Measurements from ENCODE around the gene ANTXR2.

DNA sequence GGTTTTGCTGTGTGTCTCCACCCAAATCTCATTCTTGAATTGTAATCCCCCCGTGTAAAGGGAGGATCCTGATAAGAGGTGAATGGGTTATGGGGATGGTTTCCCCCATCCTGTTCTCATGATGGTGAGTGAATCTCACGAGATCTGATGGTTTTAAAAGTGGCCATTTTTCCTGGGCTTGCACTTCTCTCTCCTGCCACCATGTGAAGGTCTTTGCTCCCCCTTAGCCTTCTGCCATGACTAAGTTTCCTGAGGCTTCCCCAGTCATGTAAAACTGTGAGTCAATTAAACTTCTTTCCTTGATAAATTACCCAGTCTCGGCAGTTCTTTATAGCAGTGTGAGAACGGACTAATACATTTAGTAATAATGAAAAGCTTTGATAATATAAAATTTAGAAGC, 46.9 kb downstream of the ANTXR2 start:
- TF ChIP-seq, protein P1, sequence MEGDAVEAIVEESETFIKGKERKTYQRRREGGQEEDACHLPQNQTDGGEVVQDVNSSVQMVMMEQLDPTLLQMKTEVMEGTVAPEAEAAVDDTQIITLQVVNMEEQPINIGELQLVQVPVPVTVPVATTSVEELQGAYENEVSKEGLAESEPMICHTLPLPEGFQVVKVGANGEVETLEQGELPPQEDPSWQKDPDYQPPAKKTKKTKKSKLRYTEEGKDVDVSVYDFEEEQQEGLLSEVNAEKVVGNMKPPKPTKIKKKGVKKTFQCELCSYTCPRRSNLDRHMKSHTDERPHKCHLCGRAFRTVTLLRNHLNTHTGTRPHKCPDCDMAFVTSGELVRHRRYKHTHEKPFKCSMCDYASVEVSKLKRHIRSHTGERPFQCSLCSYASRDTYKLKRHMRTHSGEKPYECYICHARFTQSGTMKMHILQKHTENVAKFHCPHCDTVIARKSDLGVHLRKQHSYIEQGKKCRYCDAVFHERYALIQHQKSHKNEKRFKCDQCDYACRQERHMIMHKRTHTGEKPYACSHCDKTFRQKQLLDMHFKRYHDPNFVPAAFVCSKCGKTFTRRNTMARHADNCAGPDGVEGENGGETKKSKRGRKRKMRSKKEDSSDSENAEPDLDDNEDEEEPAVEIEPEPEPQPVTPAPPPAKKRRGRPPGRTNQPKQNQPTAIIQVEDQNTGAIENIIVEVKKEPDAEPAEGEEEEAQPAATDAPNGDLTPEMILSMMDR (IDR thresholded peaks at IDR 0.05) = no peak
- TF ChIP-seq POLR2A (IDR thresholded peaks at IDR 0.05) = no peak

Measured in right lobe of liver (tissue), 4 donors.